GM18870 (cell line): ENCODE measurements around the gene APOL3.
"Not testable (repeated sequence)": the region's sequence is repeated elsewhere in the genome, so short reads cannot be mapped to it uniquely, and the experiment has no call there.

Experiments
- ATAC-seq: cut with Tn5 transposase; IDR thresholded peaks from one replicate; pipeline ENCODE4 v1.9.1; 2021; ENCODE audit warnings: moderate library complexity; ENCODE audit not compliant: unreplicated experiment

The APOL3 gene

GRCh38 chr22:36136988-36137387 is 23.6 kb downstream of the APOL3 start:
- no peak for ATAC-seq

- no peak for ATAC-seq
Observed at GRCh38 chr22:36136475-36136874, 24.1 kb downstream of the APOL3 start.

GRCh38 chr22:36135306-36135980 is 25.1 kb downstream of the APOL3 start:
- no peak for ATAC-seq

DNA sequence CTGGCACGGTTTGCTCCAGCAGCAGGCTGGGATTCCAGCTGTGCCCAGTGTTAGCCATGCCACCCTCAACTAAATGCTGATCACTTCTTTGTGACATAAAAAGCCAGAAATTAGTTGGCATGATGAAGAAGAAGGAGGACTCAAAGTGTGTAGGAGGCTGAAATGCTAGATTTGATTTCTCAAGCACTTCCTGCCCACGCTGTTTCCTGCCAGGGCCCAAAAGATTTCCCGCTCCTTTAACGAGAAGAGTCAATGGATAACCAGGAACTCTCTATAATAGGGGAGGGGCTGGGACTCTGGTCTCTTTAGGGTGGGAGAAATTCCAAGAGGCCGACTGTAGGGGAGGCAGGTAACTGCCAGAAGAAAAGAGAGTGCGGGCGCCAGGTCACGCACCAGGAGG is 26.4 kb downstream of the APOL3 start:
- ATAC-seq, result no peak

- ATAC-seq, result no peak
Observed at GRCh38 chr22:36131907-36132306, 28.6 kb downstream of the APOL3 start.

DNA sequence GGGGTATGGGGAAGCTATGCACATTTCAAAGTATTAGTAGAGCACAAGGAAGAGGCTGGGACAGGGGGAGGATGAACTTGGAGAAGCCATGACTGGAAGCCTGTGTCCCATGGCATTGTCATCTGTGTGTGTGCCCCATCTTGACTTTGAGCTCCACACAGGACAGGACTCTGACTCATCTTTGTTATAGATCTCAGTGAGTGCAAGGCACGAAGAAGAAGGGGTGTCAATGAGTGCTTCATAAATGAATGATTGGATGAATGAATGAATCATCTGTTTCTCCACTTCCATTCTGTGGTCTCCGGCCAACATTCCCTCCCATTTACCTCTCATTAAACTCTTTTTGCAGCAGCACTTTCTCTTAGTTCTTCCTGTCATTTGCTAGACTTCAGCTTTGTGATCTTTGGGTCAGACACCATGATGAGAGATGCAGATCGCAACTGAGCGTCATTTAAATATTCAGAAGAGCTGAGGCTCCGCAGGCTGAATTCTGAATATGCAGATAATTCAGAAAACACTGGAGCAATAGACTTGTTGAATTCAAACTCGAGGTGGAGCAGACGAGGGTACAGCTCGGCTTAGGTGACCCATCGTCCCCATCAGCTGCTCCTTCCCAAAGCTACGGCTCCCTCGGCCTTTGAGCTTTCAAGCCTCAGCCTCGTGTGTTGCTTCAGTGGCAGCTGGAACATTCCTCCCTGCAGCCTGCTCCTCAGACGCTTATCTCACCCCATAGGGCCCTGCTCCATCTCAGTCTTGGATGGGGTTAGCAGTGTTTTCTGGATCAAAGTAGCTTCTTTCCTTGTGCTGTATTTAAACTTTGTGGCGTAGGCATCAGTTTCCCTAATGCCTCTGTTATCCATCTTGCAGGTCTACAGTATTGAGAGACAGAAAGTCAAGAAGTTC is 30.8 kb downstream of the APOL3 start:
- ATAC-seq, result no peak

GRCh38 chr22:36129071-36129470 is 31.5 kb downstream of the APOL3 start:
- ATAC-seq, result no peak

- no peak for ATAC-seq
Observed at GRCh38 chr22:36125994-36126531, 34.5 kb downstream of the APOL3 start.

DNA sequence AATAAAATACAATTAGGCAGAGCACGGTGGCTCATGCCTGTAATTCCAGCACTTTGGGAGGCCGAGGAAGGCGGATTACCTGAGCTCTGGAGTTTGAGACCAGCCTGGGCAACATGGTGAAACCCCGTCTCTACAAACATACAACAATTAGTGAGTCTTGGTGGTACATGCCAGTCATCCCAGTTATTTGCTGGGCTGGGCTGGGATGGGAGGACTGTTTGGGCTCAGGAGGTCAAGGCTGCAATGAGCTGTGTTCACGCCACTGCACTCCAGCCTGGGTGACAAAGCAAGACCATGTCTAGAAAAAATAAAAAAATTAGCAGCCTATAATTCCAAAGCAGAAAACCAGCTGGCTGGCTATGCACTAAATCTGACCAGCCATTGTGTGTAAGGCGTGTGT is 35.1 kb downstream of the APOL3 start:
- no peak for ATAC-seq

DNA sequence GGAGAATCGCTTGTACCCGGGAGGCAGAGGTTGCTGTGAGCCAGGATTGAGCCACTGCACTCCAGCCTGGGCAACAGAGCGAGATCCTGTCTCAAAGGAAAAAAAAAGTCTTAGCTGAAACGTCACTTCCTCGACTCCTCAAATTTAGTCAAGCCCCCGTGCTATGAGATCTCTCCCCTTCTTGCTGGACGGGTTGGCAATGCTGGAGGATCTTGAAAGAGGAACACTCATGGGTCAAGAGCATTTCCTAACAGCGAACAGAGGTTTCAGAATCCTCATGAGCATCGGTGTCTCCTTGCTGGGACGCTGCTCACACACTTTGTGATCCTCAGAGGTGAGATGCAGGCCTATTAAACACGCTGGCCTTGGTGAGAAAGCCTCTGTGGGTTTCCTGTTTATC is 35.9 kb downstream of the APOL3 start:
- no peak for ATAC-seq

DNA sequence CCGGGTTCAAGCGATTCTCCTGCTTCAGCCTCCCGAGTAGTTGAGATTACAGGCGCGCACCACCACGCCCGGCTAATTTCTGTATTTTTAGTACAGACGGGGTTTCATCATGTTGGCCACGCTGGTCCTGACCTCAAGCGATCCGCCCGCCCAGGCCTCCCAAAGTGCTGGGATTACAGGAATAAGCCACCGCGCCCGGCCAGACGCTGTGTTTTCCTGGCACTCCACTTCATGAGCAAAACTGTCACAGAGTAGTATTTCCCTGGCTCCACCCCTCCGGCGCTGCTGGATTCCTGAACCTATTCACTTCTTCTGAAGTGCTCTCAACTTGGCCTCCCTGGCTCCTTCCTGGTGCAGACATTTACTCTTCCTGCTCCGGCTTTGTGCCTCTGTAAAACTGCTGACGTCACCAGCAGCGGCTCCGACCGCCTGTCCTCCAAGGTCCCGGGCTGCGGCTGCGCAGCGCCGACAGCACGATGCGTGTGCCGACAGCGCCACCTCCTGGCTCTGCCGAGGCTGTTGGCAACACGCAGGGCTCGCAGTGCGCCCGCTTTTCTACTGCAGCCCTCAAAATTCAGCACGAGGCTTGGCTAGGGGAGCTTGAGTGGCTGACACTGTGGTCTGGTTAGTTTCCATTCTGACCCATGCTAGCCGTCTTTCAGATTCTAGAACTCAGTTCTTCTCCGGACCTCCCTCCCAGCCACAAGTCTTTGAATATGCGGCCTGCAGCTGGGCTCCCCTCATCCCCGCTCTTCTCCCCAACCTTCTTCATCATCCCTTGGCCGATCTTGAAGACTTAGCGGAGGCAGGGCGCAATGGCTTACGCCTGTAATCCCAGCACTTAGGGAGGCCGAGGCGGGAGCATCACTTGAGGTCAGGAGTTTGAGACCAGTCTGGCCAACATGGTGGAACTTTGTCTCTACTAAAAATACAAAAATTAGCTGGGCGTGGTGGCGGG is 36.6 kb downstream of the APOL3 start:
- no peak for ATAC-seq

- ATAC-seq, result not testable (repeated sequence)
Observed at GRCh38 chr22:36120621-36121351, 39.8 kb downstream of the APOL3 start.

DNA sequence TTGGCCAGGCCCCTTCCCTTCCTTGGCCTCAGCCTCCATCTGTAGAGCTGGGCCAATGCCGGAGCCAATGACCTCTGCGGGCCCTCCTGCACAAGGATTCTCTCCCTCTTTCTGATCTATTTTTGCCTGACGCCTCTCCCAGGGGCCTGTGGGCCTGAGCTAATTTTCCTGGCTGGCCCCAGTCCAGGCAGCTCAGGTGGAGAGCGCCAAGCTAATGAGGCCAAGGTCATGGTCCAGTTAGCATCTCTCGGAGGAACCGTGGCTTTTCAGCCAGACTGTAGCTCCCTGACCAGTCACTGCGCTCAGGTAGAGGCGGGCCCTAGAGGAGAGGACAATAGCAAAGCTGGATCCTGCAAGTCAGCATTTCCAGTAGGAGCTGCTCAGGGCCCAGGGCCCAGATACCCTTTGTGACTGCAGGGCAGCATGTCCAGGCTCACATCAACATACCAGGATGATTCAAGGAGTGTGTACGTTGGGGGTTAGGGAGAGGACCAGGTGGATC is 43.5 kb downstream of the APOL3 start:
- no peak for ATAC-seq

- no peak for ATAC-seq
Observed at GRCh38 chr22:36116127-36116526, 44.4 kb downstream of the APOL3 start.

DNA sequence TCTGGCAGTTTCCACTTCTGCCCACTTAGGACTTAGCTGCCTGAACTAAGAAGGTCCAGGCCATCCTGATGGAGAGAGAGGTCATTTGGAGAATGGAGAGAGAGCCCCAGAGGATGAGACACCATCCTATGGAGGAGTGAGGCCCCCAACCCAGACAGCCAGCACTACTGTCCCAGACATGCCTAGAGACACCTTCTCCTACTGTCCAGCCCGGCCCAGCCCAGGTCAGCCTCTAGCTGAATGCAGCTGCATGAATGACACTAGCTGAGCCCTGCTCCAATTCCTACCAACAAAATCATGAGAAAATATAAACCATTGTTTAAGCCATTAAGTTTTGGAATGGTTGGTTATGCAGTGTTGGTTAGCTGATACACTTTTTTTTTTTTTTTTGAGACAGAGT is 47.4 kb downstream of the APOL3 start:
- ATAC-seq, result no peak

DNA sequence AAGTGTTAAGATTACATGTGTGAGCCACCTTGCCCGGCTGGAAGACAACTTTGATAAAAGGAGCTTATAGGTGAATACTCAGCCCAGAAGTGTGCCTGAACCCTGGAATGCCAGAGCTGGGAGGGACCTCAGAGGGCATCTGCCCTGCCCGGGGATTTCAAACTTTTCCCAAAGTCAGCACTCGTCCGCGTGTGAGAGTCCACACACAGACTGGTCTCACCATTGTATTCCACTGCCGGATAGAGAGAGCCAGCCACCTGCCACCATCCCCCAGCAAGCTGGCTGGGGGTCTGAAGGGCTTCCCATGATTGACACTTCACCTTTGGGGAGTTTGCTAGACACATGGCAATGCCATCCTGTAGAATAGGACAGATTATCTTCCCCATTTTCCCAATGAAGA is 49.2 kb downstream of the APOL3 start:
- no peak for ATAC-seq

- no peak for ATAC-seq
Observed at GRCh38 chr22:36110306-36110881, 50.2 kb downstream of the APOL3 start.

- ATAC-seq, result no peak
Observed at GRCh38 chr22:36107436-36107835, 53.1 kb downstream of the APOL3 start.

DNA sequence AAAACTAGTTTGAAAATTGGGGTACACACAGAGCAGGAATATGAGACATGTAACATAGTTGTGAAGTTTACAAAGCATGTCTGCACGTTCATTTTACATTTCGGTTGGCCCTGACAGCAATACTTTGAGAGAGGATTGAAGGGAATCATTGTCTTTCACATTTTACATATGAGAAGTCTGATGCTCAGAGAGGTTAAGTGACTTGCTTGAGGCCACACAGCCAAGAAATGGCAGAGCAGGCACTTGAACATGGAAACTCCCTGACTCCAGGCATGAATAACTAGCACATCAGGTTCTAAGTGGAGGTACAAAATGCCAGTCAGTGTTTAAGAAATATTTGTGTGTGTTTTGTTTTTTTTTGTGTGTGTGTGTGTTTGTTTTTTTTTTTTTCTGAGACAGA is 53.6 kb downstream of the APOL3 start:
- no peak for ATAC-seq

DNA sequence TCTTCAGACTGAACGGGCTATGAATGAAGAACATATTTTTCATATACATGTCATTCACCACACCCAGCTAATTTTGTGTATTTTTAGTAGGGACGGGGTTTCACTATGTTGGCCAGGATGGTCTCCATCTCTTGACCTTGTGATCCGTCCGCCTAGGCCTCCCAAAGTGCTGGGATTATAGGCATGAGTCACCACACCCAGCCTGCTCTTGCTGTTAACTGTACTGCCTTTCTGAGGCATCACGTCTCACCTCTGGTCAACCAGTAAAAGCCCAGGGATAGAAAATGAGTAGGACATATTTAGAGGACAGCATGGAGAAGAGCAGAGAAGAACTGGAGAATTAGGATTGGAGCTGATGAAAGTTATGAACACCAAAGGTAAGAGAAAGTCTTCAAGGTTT is 55.6 kb downstream of the APOL3 start:
- no peak for ATAC-seq
